DLD1 (cell line): Measurements from ENCODE around the gene FERMT3.

ENCODE experiments used
- in situ Hi-C: cut with HindIII; loops from 2 replicates; pipeline ENCODE4 v1.10.0; 2017; ENCODE audit warnings: low sequenced_read_pairs

The FERMT3 gene

DNA sequence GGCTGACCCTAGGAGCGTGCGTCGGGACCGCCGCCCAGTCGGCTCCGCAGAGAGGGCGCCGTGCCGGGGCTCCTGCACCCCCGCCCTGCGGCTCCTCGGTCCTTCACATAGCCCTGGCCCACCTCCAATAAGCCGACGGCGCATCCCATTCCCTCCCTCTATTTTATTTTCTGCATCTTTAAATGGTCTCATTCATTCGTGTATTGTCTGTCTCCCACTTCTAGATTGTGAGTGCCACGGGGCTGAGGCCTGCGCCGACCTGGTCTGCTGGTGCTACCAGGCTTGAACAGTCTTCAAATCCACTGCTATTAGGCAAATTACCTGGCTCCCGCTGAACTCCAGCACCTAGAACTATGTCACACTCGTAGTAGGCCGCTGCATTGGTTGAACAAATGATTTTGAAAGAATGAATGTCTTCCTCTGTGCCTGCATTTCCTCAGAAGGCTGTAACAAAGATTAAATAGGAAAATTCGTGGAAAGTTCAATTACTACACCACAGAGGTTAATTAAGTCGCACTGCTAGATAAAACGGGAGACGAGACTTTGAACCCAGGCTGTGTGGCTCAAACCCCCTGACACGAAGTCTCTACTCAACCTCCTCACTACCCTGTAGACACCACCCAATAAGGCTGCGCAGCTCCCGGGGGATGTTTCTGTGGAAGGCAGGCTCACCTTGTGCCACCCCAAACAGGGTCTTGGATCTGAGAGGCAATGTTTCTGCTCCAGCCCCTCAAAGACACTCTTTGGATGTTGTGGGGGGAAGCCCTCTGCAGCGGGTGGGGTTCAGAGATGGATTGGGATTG lies 41.4 kb downstream of the FERMT3 start:
- in situ Hi-C loops: no loop called here

DNA sequence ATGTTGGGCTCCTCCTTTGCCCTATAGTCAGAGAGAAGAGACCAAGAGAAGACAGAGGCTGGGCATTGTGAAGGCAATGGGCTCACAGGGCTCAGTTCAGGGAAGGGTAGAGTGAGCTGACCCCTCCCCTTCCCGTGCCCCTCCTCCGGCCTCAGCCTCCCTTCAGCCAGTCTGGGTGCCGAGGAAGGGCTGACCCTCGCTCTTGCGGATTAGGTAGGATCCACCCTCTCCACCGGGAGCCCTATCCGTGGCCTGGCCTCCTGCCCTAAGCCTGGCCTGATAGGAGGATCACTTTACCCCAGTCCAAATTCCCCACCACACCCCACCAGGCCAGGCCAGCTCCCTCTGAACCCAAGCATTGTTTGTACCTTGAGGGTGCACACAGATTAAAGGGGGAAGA lies 42.1 kb downstream of the FERMT3 start:
- in situ Hi-C loops: no loop called here

DNA sequence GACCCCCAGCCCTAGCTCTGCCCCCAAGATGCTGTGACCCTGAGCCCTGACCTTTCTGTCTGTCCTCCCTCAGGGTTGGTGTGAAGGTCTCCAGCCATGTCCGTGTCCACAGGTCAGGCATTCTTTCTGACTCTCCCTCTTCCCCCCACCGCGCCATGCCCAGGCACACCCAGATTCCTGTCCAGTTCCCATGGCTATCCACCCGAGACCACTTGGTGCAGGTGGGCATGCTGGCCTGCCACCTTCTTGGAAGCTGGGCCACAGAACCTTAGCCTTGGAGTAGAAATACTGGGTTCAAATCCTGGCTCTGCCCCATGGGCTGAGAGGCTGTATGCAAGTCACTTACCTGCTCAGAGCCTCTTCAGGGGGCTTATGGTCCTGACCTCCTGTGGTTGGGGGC lies 42.5 kb downstream of the FERMT3 start:
- in situ Hi-C loops: no loop called here

DNA sequence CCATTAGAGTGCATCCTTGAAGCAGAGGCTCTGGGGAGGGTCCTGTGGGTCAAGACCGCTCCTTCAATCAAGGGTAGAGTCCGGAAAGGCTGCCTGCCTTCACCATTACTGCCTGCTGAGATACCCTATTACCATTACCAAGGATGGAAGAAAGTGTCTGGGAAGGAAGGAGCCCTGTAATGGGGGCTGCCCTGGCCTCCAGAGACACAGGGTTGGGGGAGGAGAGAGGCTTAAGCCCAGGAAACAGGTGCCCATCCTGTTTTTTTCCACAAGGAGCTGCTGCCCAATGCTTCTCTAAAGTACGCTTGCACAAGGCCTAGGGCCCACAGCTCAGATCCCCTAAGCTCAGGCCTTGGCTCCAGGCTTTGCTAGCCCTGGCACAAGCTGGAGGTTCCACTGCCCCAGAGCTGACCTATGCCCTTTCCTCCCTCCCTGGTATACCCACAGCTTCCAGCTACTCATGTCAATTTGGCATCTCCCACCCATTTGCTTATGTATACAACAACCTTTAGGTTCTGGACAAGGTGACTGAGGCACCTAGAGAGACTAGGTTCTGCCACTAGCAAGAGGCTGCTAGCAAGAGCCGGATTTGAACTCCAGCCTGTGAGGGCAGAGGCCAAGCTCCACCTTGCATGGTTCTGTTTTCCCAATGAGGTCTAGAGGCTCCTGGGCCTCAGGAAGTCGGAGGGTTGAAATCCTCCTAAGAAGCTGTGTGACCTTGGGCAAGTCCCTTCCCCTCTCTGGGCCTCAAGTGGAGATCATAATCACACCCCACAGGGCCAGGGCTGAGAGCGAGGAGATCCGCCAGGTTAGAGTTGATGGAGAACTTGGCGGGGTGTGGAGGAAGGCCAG lies 43.3 kb downstream of the FERMT3 start:
- in situ Hi-C loops: no loop called here

DNA sequence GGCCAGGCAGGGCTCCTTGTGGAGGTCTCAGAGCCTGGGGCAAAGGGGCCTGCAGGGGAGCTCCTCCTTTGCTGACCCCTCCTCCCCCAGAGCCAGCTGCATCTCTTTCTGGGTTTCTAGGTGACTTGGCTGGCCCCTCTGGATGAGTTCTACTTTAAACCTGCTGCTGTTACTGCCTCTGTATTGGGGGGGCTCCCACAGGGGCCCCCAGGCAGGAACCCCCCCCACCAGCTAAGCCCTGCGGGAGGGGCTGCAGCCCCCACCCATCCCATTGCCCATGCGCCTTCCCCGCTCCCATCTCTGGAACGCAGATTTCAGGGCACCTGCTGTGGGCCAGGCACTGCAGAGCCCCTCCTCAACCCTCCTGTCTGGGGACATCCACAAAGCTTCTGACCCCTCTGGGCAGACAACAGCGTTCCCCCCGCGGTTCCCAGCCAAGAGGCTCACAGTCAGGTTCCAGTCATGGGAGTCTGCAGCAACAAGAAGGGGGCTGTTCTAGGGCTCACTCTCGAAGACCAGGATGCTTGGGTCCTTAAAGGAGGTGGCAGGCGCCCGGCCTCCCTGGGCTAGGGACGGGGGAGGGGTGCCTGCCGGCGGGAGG lies 44.0 kb downstream of the FERMT3 start:
- in situ Hi-C loops: no loop called here

DNA sequence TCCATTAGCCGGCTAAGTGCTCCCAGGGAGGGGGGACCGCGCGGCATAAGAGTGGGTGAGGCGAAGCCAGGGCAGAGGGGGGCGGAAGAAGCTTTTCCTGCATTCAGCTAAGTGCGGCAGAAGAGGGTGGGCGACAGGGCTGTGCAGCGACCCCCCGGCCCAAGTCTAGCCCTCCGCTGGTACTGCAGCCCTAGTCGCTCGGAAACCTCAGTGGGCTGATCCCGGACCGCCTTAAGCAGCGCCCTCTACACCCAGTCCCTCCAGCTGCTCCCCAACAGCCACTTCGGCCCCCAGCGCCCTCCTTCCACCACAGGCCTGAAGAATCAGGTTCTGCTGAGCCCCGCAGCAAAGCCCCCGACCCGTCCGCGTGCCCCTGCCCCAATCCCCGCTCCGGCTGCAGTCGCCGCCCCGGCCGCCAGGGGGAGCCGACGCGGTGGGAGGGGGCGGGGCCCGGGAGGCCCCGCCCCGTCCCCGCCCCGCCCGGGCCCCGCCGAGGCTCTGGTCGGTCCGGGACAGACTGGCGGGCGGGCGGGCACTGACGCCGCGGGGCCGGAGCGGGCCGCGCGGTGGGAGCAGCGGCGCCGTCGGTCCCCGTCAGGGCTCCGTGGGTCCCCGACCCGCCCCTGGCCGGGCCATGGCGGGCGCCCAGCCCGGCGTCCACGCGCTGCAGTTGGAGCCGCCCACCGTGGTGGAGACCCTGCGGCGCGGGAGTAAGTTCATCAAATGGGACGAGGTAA lies 44.7 kb downstream of the FERMT3 start, which contains the start of gene PLCB3:
TSS of gene PLCB3 (plus strand) at position 515 of the 737 bp plus-strand sequence. CDS start at position 635, 120 bp downstream.
- in situ Hi-C loops: no loop called here

DNA sequence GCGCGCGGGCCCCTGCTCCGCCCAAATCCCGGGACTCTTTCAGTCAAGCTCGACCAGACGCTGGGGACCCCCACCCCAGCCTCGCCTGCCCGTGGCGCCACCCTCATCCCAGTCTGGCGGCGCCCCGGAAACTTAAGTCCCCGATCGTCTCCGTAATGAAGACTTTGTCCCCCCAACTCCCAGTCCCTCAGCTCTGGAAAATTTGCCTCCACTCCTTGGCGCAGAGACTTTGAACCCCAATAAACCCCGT lies 45.2 kb downstream of the FERMT3 start:
- in situ Hi-C loops: no loop called here

DNA sequence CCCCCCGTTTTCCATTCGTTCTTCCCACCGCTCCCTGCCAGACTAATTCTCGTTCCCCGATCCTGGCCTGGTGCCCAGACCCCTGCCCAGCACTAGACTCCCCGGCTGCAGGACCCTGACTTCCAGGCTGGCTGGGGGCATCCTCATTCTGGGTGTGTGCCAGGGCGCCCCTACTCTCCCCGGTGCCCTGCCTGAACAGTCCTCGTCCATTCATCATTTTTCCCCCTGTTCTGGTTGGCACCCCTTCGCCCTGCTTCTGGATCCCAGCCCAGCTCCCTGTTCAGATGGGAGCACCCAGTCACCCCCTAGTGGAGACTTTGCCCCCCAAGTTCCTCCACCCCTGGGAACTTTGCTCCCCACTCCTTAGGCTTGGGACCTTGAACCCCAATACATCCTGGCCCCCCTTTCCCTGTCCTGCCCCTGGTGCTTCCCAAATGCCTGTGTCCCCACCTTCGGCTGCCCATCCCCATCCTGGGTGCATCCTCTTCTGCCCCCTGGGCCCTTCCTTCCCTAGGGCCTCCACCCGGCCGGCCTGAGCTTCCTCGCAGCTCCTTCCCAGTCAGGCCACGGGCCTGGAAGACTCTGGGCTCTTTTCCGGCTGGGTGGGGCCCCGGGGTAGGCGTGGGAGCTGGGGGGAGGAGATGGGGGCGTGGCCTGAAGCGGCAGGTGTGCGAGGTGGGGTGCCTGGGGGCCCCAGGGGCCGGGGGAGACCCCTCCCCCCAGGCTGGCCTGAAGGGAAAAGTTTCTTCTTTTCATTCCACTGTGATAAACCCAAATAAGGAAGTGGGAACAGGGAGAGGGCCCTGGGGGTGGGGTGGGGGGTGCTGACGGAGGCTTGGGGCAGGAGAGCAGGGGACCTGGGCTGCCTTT lies 45.7 kb downstream of the FERMT3 start:
- in situ Hi-C loops: no loop called here

DNA sequence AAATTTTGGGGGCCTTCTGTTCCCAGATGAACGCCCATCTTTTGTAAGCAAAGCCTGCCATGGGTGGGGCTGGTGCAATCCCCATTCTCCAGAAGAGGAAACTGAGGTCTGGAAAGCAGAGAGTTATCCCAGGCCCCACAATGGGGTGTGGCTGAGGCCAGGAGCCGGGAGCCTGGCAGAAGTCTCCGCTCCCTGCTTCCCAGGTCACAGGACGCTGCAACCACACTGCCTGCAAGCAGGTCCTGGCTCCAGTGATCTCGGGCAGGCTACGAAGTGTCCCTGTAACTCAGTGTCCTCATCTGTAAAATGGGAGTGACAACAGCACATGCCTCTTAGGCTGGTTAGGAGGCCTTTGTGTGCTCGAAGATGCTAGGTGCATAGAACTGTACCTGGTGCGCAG lies 46.5 kb downstream of the FERMT3 start:
- in situ Hi-C loops: no loop called here

DNA sequence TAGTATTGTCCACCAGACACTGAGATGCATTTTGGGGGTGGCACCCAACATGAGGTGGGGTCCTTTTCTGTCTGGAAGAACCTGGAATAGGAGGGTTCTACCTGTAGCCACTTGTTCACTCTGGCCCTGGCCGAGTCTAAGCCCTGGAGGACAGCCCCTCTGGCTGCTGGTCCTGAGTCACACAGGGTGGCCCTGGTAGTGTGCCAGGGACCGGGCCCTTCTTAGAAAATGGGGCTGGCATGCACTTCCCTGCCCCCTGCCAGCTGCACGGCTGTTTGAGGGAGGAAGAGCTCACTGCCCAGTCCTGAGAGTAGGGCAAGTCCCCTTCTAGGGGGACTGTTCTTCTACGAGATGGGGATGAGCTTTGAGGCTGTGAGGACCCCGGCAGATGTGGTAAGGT lies 47.0 kb downstream of the FERMT3 start:
- in situ Hi-C loops: no loop called here

DNA sequence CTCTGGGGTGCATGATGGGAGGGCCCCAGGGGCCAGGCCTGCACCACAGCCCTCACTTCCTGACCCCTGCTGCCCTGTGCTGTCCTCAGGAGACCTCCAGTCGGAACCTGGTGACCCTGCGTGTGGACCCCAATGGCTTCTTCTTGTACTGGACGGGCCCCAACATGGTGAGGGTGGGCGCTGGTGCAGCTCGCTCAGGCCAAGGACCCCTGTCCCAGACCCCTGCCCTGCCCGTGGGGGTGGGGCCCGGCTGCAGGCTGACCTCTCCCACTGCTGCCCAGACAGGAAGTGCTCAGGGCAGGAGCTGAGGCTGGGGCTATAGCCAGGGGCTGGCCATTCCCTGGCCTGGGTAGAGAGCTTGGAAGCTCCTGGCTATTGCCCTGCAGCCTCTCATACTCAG lies 47.8 kb downstream of the FERMT3 start:
- in situ Hi-C loops: no loop called here

DNA sequence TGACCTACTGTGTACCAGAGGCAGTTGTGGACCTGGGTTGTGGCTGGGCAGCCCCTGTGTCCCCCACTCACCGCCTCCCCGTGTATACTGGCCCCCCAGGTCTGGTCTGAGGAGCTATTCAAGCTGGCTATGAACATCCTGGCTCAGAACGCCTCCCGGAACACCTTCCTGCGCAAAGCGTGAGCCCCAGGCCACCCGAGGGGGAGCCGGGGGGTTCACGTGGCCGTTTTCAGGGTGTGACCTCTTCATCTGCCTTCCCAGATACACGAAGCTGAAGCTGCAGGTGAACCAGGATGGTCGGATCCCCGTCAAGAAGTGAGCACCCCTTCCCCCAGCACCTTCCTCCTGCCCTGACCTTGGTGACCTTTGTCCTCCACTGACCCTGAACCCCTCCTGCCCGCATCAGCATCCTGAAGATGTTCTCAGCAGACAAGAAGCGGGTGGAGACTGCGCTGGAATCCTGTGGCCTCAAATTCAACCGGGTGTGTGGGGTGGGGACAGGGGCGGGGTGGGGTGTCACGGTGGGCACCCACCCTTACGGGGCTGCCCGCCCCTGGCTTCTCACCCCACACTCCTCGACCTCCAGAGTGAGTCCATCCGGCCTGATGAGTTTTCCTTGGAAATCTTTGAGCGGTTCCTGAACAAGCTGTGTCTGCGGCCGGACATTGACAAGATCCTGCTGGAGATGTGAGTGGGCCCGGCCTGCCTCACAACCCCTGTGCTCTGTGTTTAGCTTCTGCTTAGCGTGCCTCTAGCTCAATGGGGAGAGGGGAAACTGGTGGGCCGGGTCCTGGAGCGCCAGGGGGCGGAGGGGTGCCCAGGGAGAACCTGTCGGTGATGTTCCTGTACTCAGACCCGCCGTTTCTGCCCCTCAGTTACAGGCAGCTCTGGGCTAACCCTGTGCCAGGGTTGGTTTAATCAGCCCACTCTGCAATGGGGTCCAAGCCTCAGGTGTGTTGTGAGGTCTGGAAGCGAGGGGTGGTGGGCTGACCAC lies 48.9 kb downstream of the FERMT3 start:
- in situ Hi-C loops: no loop called here

DNA sequence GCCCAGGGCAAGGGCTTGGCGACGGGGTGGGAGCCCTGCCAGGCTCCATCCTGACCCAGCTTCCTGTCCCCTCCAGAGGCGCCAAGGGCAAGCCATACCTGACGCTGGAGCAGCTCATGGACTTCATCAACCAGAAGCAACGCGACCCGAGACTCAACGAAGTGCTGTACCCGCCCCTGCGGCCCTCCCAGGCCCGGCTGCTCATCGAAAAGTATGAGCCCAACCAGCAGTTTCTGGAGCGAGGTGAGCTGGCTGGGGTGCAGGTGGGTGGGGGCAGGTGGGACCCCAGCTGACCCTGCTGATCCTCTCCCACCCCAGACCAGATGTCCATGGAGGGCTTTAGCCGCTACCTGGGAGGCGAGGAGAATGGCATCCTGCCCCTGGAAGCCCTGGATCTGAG lies 49.8 kb downstream of the FERMT3 start:
- in situ Hi-C loops: no loop called here

DNA sequence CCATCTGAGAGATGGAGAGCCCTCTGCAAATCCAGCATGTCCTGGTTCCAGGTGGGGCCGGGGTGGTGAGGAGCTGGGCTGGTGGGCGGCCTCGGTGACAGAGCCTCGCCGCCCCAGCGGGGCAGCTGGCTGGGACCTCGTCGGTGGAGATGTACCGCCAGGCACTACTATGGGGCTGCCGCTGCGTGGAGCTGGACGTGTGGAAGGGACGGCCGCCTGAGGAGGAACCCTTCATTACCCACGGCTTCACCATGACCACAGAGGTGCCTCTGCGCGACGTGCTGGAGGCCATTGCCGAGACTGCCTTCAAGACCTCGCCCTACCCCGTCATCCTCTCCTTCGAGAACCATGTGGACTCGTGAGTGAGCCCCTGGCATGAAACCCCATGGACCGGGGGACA lies 51.8 kb downstream of the FERMT3 start:
- in situ Hi-C loops: no loop called here

DNA sequence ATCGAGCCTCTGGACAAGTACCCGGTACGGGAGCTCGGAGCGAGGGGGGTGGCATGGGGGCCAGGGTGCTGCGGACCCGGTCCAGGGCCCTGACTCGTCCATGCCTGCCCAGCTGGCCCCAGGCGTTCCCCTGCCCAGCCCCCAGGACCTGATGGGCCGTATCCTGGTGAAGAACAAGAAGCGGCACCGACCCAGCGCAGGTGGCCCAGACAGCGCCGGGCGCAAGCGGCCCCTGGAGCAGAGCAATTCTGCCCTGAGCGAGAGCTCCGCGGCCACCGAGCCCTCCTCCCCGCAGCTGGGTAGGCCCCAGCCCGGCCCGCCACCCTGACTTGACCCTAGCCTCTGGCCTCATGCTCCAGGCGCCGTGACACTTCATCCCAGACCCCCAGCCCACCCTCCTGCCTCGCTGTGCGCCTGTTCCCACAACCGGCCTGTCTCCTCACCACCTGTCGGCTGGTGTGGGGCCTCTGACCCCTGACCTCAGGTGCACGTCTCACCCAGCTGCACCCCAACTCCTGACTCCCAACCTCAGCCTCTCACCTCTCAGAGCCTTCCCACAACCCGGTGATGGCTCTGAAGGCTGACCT lies 52.5 kb downstream of the FERMT3 start:
- in situ Hi-C loops: no loop called here

DNA sequence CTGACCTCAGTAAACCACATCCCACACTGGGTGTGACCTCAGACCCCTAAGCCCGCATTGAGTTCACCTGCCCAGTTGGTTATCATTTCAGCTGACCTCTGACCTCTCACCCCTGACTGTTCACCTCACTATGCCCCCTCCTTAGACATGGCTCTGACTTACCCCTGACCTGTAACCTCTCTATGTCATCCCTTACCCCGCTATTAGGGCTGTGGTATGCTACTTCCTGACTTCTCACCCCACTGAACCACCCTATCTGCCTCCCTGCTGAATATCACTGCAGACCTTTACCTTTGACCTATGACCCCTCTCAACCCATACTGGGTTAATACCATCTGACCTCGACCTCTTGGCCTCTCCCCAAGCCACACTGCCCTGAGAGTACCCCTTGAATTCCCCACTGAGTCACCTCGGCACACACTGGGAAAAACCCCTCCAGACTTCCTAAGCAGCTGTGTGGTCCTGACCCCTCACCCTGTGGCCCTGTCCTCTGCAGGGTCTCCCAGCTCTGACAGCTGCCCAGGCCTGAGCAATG lies 53.1 kb downstream of the FERMT3 start:
- in situ Hi-C loops: no loop called here

DNA sequence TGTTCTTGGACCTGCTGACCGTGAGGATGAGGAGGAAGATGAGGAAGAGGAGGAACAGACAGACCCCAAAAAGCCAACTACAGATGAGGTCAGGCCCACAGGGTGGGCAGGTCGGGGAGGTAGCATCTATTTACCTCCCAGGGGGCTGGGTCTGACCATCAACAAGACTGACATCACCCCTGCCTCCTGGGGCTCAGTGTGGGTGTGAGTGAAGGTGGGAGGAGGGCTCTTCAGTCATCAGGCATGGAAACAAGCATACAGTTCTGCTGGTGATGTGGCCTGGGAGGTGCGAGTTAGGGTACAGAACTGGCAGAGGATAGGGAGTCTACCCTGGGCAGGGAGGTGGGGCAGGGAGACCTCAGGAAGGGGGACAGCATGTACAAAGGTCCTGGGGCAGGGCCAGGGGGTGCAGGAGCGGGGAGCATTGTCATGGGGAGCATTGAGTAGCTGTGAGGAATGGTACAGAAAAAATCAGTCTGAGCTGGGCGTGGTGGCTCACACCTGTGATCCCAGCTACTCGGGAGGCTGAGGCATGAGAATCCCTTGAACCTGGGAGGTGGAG lies 53.7 kb downstream of the FERMT3 start:
- in situ Hi-C loops: no loop called here

DNA sequence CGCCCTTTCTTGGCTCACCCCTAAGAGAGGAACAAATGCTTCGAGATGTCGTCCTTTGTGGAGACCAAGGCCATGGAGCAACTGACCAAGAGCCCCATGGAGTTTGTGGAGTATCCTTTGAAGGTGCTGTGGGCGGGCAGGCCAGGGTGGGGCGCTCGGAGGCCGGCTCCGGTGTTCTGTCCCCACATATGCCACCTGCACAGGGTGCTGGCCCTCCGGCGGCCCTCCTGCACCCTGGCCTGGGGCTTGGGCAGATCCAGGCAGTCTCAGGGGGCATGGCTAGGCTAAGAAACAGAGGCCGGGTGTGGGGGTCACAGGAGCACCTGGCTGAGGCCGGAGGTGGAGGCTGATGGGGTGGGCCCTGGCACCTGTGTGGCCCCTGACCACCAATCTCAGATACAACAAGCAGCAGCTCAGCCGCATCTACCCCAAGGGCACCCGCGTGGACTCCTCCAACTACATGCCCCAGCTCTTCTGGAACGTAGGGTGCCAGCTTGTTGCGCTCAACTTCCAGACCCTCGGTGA lies 55.1 kb downstream of the FERMT3 start:
- in situ Hi-C loops: no loop called here
